ENCODE measurements around the gene DNPEP.
"Not testable (repeated sequence)": the region's sequence is repeated elsewhere in the genome, so short reads cannot be mapped to it uniquely, and the experiment has no call there.

DNPEP gene

DNA sequence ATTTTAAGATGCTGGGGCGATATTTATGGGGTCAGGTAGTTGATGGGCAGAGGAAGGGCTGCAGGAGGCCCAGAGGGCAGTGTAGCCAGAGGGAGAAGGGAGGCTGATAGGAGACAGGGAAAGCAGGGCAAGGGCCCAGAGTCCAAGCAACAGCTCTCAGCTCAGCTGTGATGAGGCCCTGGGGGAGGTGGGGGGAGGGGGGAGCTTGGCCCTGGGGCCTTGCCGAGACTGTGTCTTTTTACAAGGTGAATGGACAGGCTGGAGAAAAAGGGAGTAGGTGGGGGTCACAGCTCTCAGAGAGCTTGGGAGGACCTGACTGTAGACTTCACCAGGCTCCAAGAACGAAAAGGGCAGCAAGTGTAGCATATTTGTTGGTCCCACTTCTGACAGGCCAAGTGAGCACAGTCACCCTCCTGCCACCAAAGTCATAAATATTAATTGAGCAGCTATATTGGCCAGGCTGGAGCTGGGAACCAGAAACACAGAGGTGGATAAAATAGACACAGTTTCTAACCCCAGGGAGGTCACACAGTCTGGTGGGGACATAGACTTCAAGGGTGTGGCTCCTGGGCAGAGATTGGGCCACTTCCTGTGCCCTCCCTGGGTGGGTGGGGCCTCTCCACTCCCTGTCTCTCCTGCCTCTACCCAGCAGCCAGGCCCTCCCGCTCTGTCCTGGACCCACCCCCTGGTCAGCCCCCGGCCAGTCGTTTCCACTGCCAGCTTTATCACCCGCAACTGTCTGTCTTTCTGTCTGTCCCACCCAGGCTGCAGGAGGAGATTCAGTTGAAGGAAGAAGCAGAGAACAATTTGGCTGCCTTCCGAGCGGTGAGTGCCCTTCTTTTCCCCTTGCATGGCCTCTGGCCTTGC lies 31.9 kb upstream of the DNPEP start:
- no peak for DNase-seq (ENCODE audit: low read depth)

DNA sequence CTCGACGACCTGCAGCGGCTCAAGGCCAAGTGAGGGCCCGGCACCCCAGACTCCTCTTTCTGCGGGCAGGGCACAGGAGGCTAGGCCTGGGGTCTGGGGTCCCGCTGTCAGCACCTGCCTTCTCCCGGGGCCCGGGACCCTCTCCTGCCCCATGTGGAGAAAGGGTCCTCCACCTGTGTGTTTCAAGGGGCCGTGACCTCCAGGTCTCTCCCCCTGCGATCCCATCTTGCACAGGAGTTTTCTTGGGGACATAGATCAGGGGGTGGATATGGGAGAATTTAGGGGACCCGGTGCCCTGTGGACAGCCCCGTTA lies 31.3 kb upstream of the DNPEP start:
- no peak for DNase-seq (ENCODE audit: low read depth)

DNA sequence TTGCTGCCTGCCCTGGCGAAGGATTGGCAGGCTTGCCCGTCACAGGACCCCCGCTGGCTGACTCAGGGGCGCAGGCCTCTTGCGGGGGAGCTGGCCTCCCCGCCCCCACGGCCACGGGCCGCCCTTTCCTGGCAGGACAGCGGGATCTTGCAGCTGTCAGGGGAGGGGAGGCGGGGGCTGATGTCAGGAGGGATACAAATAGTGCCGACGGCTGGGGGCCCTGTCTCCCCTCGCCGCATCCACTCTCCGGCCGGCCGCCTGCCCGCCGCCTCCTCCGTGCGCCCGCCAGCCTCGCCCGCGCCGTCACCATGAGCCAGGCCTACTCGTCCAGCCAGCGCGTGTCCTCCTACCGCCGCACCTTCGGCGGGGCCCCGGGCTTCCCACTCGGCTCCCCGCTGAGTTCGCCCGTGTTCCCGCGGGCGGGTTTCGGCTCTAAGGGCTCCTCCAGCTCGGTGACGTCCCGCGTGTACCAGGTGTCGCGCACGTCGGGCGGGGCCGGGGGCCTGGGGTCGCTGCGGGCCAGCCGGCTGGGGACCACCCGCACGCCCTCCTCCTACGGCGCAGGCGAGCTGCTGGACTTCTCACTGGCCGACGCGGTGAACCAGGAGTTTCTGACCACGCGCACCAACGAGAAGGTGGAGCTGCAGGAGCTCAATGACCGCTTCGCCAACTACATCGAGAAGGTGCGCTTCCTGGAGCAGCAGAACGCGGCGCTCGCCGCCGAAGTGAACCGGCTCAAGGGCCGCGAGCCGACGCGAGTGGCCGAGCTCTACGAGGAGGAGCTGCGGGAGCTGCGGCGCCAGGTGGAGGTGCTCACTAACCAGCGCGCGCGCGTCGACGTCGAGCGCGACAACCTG lies 30.7 kb upstream of the DNPEP start, which contains the start of gene DES:
Gene DES, plus strand, starts transcription at position 223 of the 857 bp plus-strand sequence. Its CDS starts 86 bp downstream, at position 309.
- DNase-seq (ENCODE audit: low read depth), result no peak

DNA sequence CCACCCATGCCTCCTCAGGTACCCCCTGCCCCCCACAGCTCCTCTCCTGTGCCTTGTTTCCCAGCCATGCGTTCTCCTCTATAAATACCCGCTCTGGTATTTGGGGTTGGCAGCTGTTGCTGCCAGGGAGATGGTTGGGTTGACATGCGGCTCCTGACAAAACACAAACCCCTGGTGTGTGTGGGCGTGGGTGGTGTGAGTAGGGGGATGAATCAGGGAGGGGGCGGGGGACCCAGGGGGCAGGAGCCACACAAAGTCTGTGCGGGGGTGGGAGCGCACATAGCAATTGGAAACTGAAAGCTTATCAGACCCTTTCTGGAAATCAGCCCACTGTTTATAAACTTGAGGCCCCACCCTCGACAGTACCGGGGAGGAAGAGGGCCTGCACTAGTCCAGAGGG lies 29.7 kb upstream of the DNPEP start:
- DNase-seq (ENCODE audit: low read depth), result no peak

DNA sequence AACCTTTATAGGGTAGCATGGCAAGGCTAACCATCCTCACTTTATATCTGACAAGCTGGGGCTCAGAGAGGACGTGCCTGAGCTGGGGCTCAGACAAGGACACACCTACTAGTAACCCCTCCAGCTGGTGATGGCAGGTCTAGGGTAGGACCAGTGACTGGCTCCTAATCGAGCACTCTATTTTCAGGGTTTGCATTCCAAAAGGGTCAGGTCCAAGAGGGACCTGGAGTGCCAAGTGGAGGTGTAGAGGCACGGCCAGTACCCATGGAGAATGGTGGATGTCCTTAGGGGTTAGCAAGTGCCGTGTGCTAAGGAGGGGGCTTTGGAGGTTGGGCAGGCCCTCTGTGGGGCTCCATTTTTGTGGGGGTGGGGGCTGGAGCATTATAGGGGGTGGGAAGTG lies 29.2 kb upstream of the DNPEP start:
- no peak for DNase-seq (ENCODE audit: low read depth)

DNA sequence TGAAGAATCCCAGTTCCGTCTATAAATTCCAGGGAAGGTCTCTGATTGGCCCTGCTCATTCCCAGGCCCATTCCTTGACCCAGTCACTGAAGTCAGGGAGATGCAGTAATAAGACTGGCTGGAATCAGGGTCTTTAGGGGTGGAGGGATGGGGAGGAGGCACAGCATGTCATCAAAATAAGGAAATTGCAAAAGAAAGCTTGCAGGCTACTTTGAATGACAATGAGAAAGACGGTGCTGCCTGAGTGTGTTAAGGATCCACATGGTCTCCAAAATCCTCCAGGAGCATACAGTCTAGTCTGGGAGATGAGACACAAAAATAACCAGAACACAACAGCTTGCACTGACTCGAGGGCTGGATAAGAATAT lies 28.5 kb upstream of the DNPEP start:
- no peak for DNase-seq (ENCODE audit: low read depth)

DNA sequence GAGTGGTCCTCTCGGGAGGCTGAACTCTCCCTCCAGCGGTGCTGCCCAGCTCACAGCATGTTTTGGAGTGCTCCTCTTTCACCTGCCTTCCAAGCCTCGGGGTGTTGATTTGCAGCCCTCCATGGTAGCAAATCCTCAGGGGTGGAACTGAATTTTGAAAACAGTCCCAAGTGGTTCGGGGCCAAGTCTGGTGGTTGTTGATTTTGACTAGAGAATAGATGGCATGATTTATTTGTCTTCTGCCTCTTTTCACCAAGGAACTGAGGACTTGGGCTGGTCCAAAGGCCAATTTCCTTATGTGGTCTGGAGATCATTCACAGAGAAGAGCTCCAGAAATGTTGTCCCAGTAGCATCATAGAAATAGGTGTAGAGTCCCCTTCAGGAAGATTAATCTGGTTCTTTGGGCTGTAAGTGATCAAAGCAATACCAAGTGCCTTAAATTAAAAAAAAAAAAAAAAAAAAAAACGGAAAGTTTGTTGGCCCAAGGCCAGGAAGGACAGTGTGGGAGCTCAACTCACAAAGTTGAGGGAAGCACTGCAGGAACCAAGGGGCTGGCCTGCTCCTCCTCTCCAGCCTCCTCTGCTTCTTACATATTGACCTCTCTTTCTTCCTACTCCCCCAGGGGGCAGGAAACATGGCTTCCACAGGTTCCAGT lies 28.0 kb upstream of the DNPEP start:
- no peak for DNase-seq (ENCODE audit: low read depth)

DNA sequence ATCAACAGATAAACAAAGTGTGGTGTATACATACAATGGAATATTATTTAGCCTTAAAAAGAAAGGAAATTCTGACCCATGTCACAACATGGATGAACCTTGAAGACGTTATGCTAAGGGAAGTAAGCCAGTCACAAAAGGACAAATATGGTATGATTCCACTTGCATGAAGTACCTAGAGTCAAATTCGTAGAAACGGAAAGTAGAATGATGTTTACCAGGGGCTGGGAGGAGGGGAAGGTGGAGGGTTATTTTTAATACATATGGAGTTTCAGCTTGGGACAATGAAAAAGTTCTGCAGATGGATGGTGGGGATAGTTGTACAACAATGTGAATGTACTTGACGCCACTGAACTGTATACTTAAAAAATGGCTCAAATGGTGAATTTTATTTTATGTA lies 27.1 kb upstream of the DNPEP start:
- DNase-seq (ENCODE audit: low read depth), result no peak

DNA sequence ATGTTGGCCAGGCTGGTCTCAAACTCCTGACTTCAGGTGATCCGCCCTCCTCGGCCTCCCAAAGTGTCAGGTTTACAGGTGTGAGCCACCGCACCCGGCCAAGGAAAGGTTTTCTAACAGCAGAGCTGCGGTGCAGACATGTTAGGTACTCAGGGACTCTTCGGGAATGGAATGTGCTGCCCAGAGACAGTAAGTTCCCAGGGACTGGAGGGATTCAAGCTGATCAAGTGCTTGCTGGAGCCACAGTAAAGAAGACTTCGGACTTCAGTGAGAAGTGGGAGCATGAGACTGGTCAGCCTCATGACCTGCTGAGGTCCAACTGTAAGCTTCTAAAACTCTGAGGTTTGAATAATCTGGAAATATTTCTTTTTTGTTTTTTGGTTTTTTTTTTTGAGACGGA lies 22.7 kb upstream of the DNPEP start:
- no peak for DNase-seq (ENCODE audit: low read depth)

DNA sequence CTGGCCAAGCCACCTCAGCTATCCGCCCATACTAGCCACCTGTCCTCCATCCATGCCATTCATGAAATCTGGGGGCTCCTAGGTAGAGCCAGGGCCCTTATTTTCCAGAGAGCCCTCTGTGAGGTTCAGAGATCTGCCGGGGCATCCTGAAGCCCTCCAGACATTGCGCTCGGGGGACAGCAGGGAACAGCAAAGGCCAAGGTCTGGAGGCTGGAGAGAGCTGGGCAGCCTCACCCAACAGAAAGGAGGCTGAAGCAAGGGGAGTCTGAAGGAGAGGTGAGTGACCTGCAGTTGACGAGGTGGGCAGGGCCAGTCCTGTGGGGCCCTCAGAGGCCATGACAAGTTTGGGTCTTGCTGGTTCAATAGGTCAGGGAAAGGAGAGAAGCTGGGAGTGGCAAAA lies 21.9 kb upstream of the DNPEP start:
- DNase-seq (ENCODE audit: low read depth), result no peak

DNA sequence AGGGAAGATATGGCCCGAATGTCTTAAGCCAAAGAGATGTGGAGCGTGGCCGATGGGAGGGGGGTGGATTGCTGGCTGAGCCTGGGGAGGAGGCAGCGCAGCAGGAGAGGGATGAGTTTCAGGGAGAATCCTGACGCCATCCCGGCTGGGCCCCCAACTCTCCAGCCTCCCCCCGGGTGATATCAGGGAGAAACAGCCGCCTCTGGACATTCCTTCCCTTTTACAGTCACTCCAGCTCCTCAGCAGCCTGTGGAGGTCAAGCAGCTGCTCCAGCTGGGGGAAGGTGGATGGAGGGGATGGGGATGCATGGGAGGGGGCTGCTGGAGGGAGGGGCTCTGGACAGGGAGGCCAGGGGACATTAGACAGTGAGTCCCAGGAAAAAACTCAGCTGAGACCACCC lies 20.9 kb upstream of the DNPEP start:
- DNase-seq (ENCODE audit: low read depth), result no peak

DNA sequence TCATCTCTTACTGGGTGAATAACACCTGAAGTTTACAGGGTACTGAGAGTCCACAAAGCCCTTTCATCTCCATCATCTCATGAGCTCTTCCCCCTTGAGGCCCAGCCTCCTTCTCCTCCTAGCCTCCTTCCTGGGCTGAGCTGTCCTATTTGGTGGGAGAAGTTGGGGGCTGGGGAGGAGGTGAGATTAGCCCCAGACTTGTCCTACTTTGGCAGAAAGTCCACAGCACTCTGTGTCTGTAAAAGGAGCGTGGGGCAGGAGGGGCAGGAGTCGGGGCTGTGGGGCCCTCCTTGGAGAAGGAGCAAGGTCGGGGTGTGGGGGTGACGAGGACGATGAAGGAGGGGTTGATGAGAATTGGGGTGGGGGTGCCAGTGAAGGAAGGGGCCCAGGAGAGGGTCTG lies 20.5 kb upstream of the DNPEP start:
- DNase-seq (ENCODE audit: low read depth), result no peak

DNA sequence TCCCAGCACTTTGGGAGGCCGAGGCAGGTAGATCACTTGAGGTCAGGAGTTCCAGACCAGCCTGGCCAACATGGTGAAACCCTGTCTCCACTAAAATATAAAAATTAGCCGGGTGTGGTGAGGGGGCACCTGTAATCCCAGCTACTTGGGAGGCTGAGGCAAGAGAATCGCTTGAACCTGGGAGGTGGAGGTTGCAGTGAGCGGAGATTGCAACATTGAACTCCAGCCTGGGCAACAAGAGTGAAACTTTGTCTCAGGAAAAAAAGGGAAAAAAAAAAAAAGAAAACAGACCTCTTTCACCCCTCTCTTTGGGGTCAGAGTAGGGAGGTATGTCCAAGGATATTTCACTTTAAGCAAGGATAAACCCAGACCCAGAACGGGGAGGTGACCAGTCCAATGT lies 19.6 kb upstream of the DNPEP start:
- DNase-seq (ENCODE audit: low read depth), result not testable (repeated sequence)

DNA sequence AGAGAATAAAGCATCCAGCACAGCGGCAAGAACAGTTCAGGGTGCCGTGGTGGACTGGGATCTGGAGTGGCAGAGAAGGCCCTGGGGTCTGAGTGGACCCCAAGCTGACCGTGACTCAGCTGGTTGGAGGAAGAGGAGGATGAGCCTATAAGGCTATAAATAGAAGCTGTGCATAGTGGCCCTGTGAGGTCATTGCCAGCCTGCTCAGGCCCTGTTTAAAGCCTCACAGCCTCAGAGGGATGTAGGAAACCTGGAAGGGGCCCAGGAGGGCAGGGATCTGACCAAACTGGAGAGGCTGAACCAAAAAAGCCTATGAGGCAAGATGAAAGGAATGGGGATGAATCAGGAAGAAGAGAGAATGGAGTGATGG lies 19.1 kb upstream of the DNPEP start:
- no peak for DNase-seq (ENCODE audit: low read depth)

DNA sequence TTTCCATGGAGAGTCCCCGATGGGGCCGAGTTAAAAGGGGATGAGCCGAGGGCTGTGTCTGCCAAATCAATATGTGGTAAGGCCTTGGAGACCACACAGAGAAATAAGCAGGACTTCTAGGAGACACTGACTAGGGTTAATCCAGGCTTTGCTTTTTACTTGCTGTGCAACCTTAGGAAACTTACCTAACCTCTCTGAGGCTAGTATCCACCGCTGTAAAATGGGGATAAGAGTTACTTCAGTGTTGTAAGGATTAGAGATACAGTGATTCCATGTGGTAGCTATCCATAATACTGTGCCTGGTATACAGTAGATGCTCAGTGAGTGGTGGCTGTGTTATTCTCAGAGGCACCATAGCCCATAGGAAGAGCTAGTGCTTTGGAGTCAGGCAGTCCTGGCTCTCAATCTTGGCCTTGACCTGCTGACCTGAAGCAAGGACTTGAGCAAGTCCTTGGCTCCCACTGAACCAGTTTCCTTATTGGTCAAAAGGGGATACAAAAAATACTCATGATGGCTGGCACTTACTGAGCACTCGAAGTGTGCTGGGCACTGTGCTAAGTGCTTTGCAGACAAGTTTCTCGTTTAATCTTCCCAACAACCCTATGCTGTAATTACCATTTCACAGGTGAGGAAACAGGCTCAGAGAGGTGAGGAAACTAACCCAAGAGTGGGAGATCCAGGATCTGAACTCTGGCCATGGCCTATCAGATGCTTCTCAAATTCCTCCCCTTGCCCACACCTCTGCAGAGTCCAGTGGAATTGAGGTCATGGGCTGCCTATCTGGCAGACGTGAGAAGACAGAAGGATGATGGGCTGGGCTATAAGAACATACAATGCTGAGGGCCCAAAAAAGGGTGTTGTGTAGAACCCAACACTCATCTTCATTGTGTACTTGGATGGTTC lies 18.5 kb upstream of the DNPEP start:
- DNase-seq (ENCODE audit: low read depth), result no peak

DNA sequence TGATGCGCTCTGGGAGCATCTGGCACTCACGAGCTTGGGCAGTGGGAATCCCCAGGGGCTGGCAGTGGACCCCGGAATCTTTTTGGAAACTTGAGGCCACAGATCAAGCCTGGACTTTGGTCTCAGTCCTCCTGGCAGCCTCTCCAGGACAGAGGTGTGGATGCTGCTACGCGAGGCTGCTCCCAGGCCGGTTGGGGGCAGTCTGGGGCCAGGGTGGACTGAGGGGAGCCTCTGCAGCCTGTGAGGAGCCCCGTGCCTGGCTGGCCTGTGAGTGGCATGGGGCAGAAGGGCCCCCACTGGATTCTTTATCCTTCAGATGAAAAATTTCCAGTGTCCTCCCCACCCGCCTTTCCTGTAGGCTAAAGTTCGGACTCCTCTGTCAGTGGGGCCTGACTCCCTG lies 17.7 kb upstream of the DNPEP start:
- no peak for DNase-seq (ENCODE audit: low read depth)

DNA sequence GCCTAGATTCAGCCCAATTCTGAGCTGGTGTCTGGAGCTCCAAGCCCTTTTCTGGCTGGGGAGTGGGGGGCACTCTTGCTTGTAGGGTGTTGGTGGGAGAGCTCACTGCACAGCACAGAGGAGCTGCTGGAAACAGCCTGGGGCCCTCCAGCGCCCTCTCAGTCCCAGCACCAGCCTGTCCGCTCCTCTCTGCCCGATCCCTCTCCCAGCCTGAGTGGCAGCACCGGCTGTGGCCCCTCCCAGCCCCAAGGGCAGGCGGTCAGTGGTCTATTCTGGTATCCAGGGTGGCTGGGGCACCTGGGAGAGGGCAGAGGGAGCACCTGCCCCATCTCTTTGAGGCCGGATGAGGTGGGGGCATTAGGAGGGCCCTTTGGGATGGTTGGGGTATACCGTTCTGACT lies 17.2 kb upstream of the DNPEP start:
- DNase-seq (ENCODE audit: low read depth), result no peak

DNA sequence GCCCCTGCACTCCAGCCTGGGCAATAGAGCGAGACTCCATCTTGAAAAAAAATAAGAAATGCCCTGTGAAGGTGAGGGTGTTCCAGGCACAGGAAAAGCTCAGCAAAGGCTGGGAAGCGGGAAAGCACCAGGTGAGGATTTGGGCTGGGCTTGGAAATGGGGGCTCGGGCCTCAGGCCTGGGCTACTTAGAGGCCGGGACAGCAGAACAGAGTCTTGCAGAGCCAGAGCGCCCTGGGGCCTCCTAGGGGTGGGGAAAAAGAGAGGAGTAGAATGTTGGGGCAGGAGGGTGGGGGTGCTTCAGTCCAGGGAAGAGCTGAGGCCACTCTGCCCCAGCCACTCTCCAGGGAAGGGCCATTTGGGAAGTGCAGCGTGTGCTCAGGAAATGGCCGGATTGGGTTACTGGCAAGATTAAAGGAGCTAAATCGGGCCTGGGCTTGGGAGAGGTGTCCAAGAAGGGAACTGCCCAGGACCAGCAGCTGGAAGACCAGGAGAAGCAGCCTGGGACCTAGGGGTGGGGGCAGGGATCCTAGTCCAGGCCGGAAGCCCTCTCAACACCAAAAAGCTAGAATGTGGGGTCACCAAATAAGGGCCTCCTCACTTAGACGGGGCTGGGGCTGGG lies 16.7 kb upstream of the DNPEP start:
- DNase-seq (ENCODE audit: low read depth), result no peak

DNA sequence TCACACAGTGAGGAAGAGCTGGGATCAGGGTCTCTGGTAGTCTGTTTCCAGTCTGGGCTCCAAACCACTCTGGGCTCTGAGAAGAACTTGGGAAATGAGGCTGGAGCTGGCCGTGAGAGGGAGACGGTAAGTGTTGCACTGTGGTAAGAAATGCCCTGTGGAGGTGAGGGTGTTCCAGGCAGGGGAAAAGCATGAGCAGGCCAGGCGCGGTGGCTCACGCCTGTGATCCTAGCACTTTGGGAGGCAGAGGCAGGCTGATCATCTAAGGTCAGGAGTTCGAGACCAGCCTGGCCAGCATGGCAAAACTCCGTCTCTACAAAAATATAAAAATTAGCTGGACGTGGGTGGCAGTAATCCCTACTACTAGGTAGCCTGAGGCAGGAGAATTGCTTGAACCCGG lies 16.1 kb upstream of the DNPEP start:
- DNase-seq (ENCODE audit: low read depth), result no peak

DNA sequence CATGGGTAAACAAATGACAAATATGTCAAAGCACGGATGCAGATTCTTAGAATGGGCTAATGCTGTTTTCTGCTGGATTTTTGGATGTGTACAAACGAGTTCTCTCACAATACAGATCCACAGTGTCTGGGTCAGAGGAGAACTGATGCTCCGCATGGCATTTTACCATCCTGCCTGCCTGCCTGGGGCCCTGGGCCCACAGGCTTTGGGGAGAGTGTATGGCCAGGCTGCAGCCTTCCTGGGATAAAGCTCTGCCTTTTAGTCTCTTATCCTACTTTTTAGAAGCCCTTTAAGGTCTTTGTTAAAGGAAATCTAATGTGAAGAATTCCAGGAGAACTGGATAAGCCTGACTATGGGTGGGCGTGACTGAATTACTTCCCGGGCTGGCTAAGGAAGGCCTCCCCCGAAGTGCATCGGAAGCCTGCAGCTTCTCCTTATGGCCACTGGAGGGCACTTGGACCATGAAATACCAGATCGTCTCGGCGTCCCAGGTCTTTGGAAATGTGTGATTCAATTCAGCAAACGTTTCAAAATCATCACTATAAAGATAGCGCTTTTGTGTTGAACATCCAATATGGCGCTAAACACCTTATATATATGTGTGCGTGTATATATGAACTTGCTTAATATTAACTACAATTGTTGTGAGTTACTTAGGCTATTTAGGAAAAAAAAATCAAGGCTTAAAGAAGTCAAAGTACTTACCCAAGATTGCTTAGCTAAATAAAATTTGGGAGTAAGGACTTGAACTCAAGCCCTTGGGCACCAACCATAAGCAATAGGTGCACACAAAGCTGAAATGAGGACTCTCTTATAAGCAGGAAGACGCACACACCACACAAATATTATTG lies 15.2 kb upstream of the DNPEP start:
- peak; percentile 44 for DNase-seq (ENCODE audit: low read depth)

DNA sequence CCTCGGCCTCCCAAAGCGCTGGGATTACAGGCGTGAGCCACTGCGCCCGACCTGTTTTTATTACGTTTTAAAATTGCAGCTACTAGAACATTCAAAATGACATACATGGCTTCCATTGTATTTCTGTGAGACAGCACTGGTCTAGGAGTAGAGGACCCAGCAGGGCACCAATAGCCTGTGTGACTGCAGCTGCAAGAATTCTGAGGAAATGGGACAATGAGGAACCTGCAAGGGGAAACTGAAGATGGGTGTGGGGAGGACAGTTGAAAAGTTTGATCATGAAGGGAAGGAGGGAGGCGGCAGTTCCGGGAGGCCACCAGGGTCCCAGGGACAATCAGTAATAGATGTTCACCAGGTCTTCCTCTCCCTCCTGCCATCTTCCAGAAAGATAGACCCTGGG lies 13.9 kb upstream of the DNPEP start:
- DNase-seq (ENCODE audit: low read depth), result no peak
